ENCODE measurements around the gene PAXIP1. TPM values are rescaled to one million over a fixed set of nuclear protein-coding genes. Genes with fewer than 3 reads are reported as not detected.

The PAXIP1 gene
- polyA plus RNA-seq, 1 experiment: 6.3 TPM

GRCh38 chr7:155002411-155003091, 373 bp downstream of the PAXIP1 start:
- CTCF ChIA-PET: interaction anchor here (1.0 to 1.7 kb wide), 3 partner anchors 75 to 342 kb away, joined by 4 to 10 read pairs (median 7); no protein-coding TSS in a partner anchor
- POLR2A ChIA-PET: interaction anchor here (0.5 to 1.5 kb wide), 6 partner anchors 18 to 296 kb away, joined by 3 to 9 read pairs (median 4); partner anchors contain the start of gene INSIG1

GRCh38 chr7:155001756-155002410, 1.0 kb downstream of the PAXIP1 start:
- CTCF ChIA-PET: interaction anchor here (0.6 to 2.0 kb wide), 3 partner anchors 75 to 343 kb away, joined by 3 to 6 read pairs (median 4); no protein-coding TSS in a partner anchor

More at GRCh38 chr7:155002411-155003091, 373 bp downstream of the PAXIP1 start:
- H3K9me3 ChIP-seq (ENCODE audit: control insufficient read depth, insufficient read depth, low read length): no peaks in the 10 kb centered on the region
- no peak for TF ChIP-seq CTCF (IDR thresholded peaks at IDR 0.05; ENCODE audit: low read depth, low read length)
- H3K27ac ChIP-seq (ENCODE audit: low read depth, low read length): no peak overlapping the region
- no peak for DNase-seq (ENCODE audit: low read depth, low spot score)
- H3K4me3 ChIP-seq (ENCODE audit: low read depth, low read length): peak overlapping the region; percentile 85
- no peaks in the 10 kb centered on the region for H3K27me3 ChIP-seq (ENCODE audit: control insufficient read depth, insufficient read depth, low read length)

DNA sequence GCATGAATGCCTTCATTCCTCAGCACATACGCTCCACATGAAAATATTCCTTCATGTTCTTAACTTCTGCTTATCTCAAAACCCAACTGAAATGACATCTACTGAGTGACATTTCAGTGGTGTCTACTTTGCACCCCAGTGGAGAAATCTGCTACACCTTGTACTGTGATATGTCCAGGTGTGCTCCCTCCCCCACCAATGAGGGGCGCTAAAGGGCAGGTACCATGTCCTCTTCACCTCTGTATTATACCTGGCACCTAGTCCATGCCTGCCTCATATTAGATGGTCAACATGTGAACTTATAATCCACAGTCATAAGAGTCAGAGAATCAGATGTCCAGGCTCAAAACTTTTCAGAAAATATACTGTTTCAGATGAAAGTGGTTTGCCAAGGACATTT, 2.1 kb downstream of the PAXIP1 start:
- Histone ChIP-seq H3K9me3 (ENCODE audit: control insufficient read depth, insufficient read depth, low read length) (no peaks in the 10 kb centered on the region), H3K27me3 (ENCODE audit: control insufficient read depth, insufficient read depth, low read length) (no peaks in the 10 kb centered on the region), H3K4me3 (ENCODE audit: low read depth, low read length) (no peak overlapping the region), H3K27ac (ENCODE audit: low read depth, low read length) (no peak overlapping the region)
- CTCF ChIA-PET: interaction anchor here (1.0 to 2.0 kb wide), 2 partner anchors 74 to 344 kb away, joined by 5 to 6 read pairs; no protein-coding TSS in a partner anchor
- DNase-seq (ENCODE audit: low read depth, low spot score): no peak
- POLR2A ChIA-PET: no interaction called here
- no peak for TF ChIP-seq CTCF (IDR thresholded peaks at IDR 0.05; ENCODE audit: low read depth, low read length)

More at GRCh38 chr7:155001756-155002410, 1.0 kb downstream of the PAXIP1 start:
- DNase-seq (ENCODE audit: low read depth, low spot score): no peak
- Histone ChIP-seq H3K4me3 (ENCODE audit: low read depth, low read length) (peak overlapping the region; percentile 85), H3K27me3 (ENCODE audit: control insufficient read depth, insufficient read depth, low read length) (no peaks in the 10 kb centered on the region), H3K9me3 (ENCODE audit: control insufficient read depth, insufficient read depth, low read length) (no peaks in the 10 kb centered on the region), H3K27ac (ENCODE audit: low read depth, low read length) (no peak overlapping the region)
- POLR2A ChIA-PET: interaction anchor here (0.7 kb wide), 1 partner anchor 98 kb away, joined by 8 read pairs; no protein-coding TSS in a partner anchor
- TF ChIP-seq CTCF (IDR thresholded peaks at IDR 0.05; ENCODE audit: low read depth, low read length): no peak

DNA sequence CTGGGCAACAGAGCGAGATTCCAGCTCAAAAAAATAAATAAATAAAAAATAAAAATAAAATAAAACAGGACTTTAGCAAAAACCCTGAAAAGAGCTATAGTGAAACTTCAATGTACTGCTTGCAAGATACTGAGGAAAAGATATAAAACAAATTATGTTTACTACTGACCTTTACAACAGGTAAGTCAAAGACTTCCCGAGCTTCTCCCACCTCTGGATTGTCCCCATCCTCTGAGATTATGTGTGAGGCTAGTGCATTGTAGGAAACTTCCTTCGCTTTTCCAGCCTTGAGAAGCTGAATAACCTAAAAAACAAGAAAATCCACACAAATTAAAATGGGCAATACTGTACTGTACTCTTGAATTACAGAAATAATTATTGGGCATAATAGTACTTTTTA, 4.4 kb downstream of the PAXIP1 start:
- no peaks in the 10 kb centered on the region for H3K27me3 ChIP-seq (ENCODE audit: control insufficient read depth, insufficient read depth, low read length)
- TF ChIP-seq CTCF (IDR thresholded peaks at IDR 0.05; ENCODE audit: low read depth, low read length): no peak
- ChIA-PET POLR2A (no interaction called here), CTCF (interaction anchor here (0.8 to 1.8 kb wide), 2 partner anchors 71 to 346 kb away, joined by 4 to 11 read pairs; no protein-coding TSS in a partner anchor)
- no peaks in the 10 kb centered on the region for H3K9me3 ChIP-seq (ENCODE audit: control insufficient read depth, insufficient read depth, low read length)
- no peak overlapping the region for H3K27ac ChIP-seq (ENCODE audit: low read depth, low read length)
- no peak for DNase-seq (ENCODE audit: low read depth, low spot score)
- H3K4me3 ChIP-seq (ENCODE audit: low read depth, low read length): no peak overlapping the region

All from AG04450 (cell line).